ENCODE measurements around the gene PSMC6.

- no peak for TF ChIP-seq CTCF (IDR thresholded peaks at IDR 0.05)
- TF ChIP-seq POLR2A (IDR thresholded peaks at IDR 0.05): no peak
Measured at GRCh38 chr14:52661314-52661713, 45.7 kb upstream of the PSMC6 start.

Data from right lobe of liver (tissue), 4 donors.